ENCODE results near the gene TCEA3.
A peak's percentile ranks its signal among the peaks of the same experiment; 100 is the strongest.

TCEA3 gene

GRCh38 chr1:23370709-23371584 is 53.6 kb downstream of the TCEA3 start:
- ATAC-seq (ENCODE audit: low read depth): no peak
- Histone ChIP-seq H3K36me3 (ENCODE audit: low read depth) (peaks cover 6% of the 10 kb centered on the region), H3K27me3 (ENCODE audit: insufficient read depth, poor library complexity, severe bottlenecking) (no peaks in the 10 kb centered on the region), H3K9me3 (ENCODE audit: severe bottlenecking) (no peaks in the 10 kb centered on the region), H3K4me1 (ENCODE audit: insufficient read depth, poor library complexity, severe bottlenecking) (peaks cover 21% of the 10 kb centered on the region), H3K27ac (ENCODE audit: poor library complexity, severe bottlenecking) (peak overlapping the region; percentile 81), H3K4me3 (ENCODE audit: severe bottlenecking) (no peak overlapping the region)
- no peak for TF ChIP-seq CTCF (IDR thresholded peaks at IDR 0.05; ENCODE audit: poor library complexity, severe bottlenecking)
- no peak for DNase-seq (ENCODE audit: low spot score)

GRCh38 chr1:23370330-23370708 is 54.2 kb downstream of the TCEA3 start:
- ATAC-seq (ENCODE audit: low read depth): no peak
- H3K27ac ChIP-seq (ENCODE audit: poor library complexity, severe bottlenecking): peak overlapping the region; percentile 81
- peaks cover 23% of the 10 kb centered on the region for H3K4me1 ChIP-seq (ENCODE audit: insufficient read depth, poor library complexity, severe bottlenecking)
- TF ChIP-seq CTCF (IDR thresholded peaks at IDR 0.05; ENCODE audit: poor library complexity, severe bottlenecking): no peak
- H3K27me3 ChIP-seq (ENCODE audit: insufficient read depth, poor library complexity, severe bottlenecking): no peaks in the 10 kb centered on the region
- peak overlapping the region; percentile 89 for H3K4me3 ChIP-seq (ENCODE audit: severe bottlenecking)
- no peaks in the 10 kb centered on the region for H3K9me3 ChIP-seq (ENCODE audit: severe bottlenecking)
- H3K36me3 ChIP-seq (ENCODE audit: low read depth): peaks cover 13% of the 10 kb centered on the region
- no peak for DNase-seq (ENCODE audit: low spot score)

- Histone ChIP-seq H3K4me1 (ENCODE audit: insufficient read depth, poor library complexity, severe bottlenecking) (peaks cover 23% of the 10 kb centered on the region), H3K9me3 (ENCODE audit: severe bottlenecking) (peaks cover 3% of the 10 kb centered on the region), H3K36me3 (ENCODE audit: low read depth) (peaks cover 19% of the 10 kb centered on the region), H3K4me3 (ENCODE audit: severe bottlenecking) (peak within 1 kb of the TSS; percentile 89), H3K27ac (ENCODE audit: poor library complexity, severe bottlenecking) (peak within 1 kb of the TSS; percentile 81), H3K27me3 (ENCODE audit: insufficient read depth, poor library complexity, severe bottlenecking) (no peaks in the 10 kb centered on the region)
- ATAC-seq (ENCODE audit: low read depth) (no peak), DNase-seq (ENCODE audit: low spot score) (no peak)
- TF ChIP-seq CTCF (IDR thresholded peaks at IDR 0.05; ENCODE audit: poor library complexity, severe bottlenecking): no peak
Observed at GRCh38 chr1:23369335-23370013, 55.1 kb downstream of the TCEA3 start, which contains the start of gene ZNF436. Gene ZNF436, minus strand, starts transcription at chr1:23369836. Its CDS starts 1,831 bp downstream, at chr1:23368005.

GRCh38 chr1:23368562-23369334 is 55.8 kb downstream of the TCEA3 start:
- Histone ChIP-seq H3K27me3 (ENCODE audit: insufficient read depth, poor library complexity, severe bottlenecking) (no peaks in the 10 kb centered on the region), H3K27ac (ENCODE audit: poor library complexity, severe bottlenecking) (peak overlapping the region; percentile 81)
- peak; percentile 91 for DNase-seq (ENCODE audit: low spot score)

More at GRCh38 chr1:23368562-23369334, 55.8 kb downstream of the TCEA3 start:
- H3K4me1 ChIP-seq (ENCODE audit: insufficient read depth, poor library complexity, severe bottlenecking): peaks cover 23% of the 10 kb centered on the region
- H3K4me3 ChIP-seq (ENCODE audit: severe bottlenecking): peak overlapping the region; percentile 89
- no peak for TF ChIP-seq CTCF (IDR thresholded peaks at IDR 0.05; ENCODE audit: poor library complexity, severe bottlenecking)
- peaks cover 26% of the 10 kb centered on the region for H3K36me3 ChIP-seq (ENCODE audit: low read depth)
- peaks cover 5% of the 10 kb centered on the region for H3K9me3 ChIP-seq (ENCODE audit: severe bottlenecking)
- peak; percentile 66 for ATAC-seq (ENCODE audit: low read depth)

Data from RWPE2 (cell line).